ENCODE data around the gene MXI1.

The MXI1 gene

GRCh38 chr10:110209926-110210673, 2.7 kb downstream of the MXI1 start:
- no peak for TF ChIP-seq CTCF (IDR thresholded peaks at IDR 0.05; ENCODE audit: poor library complexity, severe bottlenecking)
- Histone ChIP-seq H3K4me1 (ENCODE audit: insufficient read depth, poor library complexity, severe bottlenecking) (no peaks in the 10 kb centered on the region), H3K4me3 (ENCODE audit: severe bottlenecking) (peak overlapping the region; percentile 60), H3K27ac (ENCODE audit: poor library complexity, severe bottlenecking) (peak overlapping the region; percentile 47), H3K27me3 (ENCODE audit: insufficient read depth, poor library complexity, severe bottlenecking) (no peaks in the 10 kb centered on the region), H3K36me3 (ENCODE audit: low read depth) (no peaks in the 10 kb centered on the region), H3K9me3 (ENCODE audit: severe bottlenecking) (no peaks in the 10 kb centered on the region)
- DNase-seq (ENCODE audit: low spot score) (no peak), ATAC-seq (ENCODE audit: low read depth) (peak; percentile 22)

GRCh38 chr10:110210674-110211464, 3.5 kb downstream of the MXI1 start:
- H3K4me1 ChIP-seq (ENCODE audit: insufficient read depth, poor library complexity, severe bottlenecking) = no peaks in the 10 kb centered on the region

GRCh38 chr10:110211465-110211843, 4.0 kb downstream of the MXI1 start:
- no peaks in the 10 kb centered on the region for H3K27me3 ChIP-seq (ENCODE audit: insufficient read depth, poor library complexity, severe bottlenecking)
- no peak for TF ChIP-seq CTCF (IDR thresholded peaks at IDR 0.05; ENCODE audit: poor library complexity, severe bottlenecking)

More at GRCh38 chr10:110210674-110211464, 3.5 kb downstream of the MXI1 start:
- Histone ChIP-seq H3K9me3 (ENCODE audit: severe bottlenecking) (no peaks in the 10 kb centered on the region), H3K4me3 (ENCODE audit: severe bottlenecking) (peak overlapping the region; percentile 60), H3K27me3 (ENCODE audit: insufficient read depth, poor library complexity, severe bottlenecking) (no peaks in the 10 kb centered on the region), H3K36me3 (ENCODE audit: low read depth) (no peaks in the 10 kb centered on the region), H3K27ac (ENCODE audit: poor library complexity, severe bottlenecking) (peak overlapping the region; percentile 47)
- DNase-seq (ENCODE audit: low spot score) (peak; percentile 90), ATAC-seq (ENCODE audit: low read depth) (peak; percentile 70)
- no peak for TF ChIP-seq CTCF (IDR thresholded peaks at IDR 0.05; ENCODE audit: poor library complexity, severe bottlenecking)

GRCh38 chr10:110212119-110213006, 5.0 kb downstream of the MXI1 start:
- H3K36me3 ChIP-seq (ENCODE audit: low read depth) = no peaks in the 10 kb centered on the region
- H3K4me1 ChIP-seq (ENCODE audit: insufficient read depth, poor library complexity, severe bottlenecking) = peaks cover 5% of the 10 kb centered on the region
- H3K27ac ChIP-seq (ENCODE audit: poor library complexity, severe bottlenecking) = no peak overlapping the region
- no peak overlapping the region for H3K4me3 ChIP-seq (ENCODE audit: severe bottlenecking)
- DNase-seq (ENCODE audit: low spot score) (no peak), ATAC-seq (ENCODE audit: low read depth) (no peak)
- no peaks in the 10 kb centered on the region for H3K9me3 ChIP-seq (ENCODE audit: severe bottlenecking)
- H3K27me3 ChIP-seq (ENCODE audit: insufficient read depth, poor library complexity, severe bottlenecking) = no peaks in the 10 kb centered on the region
- TF ChIP-seq CTCF (IDR thresholded peaks at IDR 0.05; ENCODE audit: poor library complexity, severe bottlenecking) = no peak

More at GRCh38 chr10:110211465-110211843, 4.0 kb downstream of the MXI1 start:
- peak overlapping the region; percentile 47 for H3K27ac ChIP-seq (ENCODE audit: poor library complexity, severe bottlenecking)
- no peaks in the 10 kb centered on the region for H3K9me3 ChIP-seq (ENCODE audit: severe bottlenecking)
- H3K36me3 ChIP-seq (ENCODE audit: low read depth) = no peaks in the 10 kb centered on the region
- no peak for ATAC-seq (ENCODE audit: low read depth)
- DNase-seq (ENCODE audit: low spot score) = no peak
- peak overlapping the region; percentile 20 for H3K4me3 ChIP-seq (ENCODE audit: severe bottlenecking)
- no peaks in the 10 kb centered on the region for H3K4me1 ChIP-seq (ENCODE audit: insufficient read depth, poor library complexity, severe bottlenecking)

Measured in RWPE2 (cell line).